ENCODE measurements around the gene PITX2. TPM values are rescaled to one million over a fixed set of nuclear protein-coding genes. Genes with fewer than 3 reads are reported as not detected.

PITX2 gene
- total RNA-seq, 1 experiment from 2014 or later = 24.9 TPM

DNA sequence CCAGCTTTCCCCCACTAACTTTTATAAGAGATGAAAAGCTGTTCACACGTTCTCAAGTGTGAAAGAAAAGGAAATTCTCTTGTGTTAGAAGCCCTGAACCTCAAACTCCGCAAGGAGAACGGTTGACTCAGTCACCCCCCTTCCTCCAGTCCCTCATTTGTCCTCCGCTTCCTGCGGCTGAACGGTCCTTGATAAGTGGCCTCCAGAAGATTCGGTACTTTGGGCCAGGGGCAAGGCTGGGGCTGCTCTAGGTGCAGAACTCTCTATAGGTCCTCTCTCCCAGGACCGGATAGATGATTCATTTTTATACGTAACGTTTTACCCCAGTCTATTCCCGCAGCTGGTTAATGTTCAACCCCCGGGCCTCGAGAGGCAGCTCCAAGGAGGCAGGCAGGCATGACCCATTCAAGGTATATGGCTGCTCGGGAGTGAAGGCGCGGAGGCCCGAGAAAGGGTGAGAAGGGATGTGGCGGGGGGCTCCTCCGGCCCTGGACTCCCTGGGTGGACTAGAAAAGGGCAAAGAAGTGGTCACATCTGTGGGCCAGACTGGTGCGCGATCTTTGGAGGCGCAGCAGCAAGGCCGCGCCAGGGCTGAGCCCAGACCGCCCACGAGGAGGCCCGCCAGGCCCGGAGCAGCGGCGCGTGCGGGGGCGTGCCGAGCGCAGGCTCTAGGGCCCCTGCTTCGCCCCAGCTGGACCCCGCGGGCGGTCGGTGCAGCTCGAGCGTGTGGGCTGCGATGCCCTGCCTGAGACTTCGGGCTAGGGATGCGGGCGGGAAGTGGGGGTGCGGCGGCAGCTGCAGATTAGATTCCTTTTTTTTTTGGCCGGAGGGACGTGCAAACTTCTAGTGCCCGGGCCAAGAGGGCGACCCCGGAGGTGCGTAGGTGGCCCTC is 11.7 kb downstream of the PITX2 start:
- Mint-ChIP-seq H3K4me1 (peaks cover 55% of the 10 kb centered on the region), H3K36me3 (peaks cover 2% of the 10 kb centered on the region), H3K27ac (no peak overlapping the region), H3K4me3 (peak overlapping the region; percentile 92), H3K9me3 (no peaks in the 10 kb centered on the region), H3K27me3 (ENCODE audit: low read depth) (peaks cover 89% of the 10 kb centered on the region)
- DNase-seq (ENCODE audit: low spot score) = peak; percentile 29
- TF ChIP-seq ZNF416 (CRISPR knock-in tag; IDR thresholded peaks at IDR 0.05) (no peak), SMAD4 (CRISPR knock-in tag; IDR thresholded peaks at IDR 0.05) (no peak), NR2C2 (CRISPR knock-in tag; IDR thresholded peaks at IDR 0.05) (no peak), ZNF121 (CRISPR knock-in tag; IDR thresholded peaks at IDR 0.05) (no peak)
- TF ChIP-seq, protein P1, sequence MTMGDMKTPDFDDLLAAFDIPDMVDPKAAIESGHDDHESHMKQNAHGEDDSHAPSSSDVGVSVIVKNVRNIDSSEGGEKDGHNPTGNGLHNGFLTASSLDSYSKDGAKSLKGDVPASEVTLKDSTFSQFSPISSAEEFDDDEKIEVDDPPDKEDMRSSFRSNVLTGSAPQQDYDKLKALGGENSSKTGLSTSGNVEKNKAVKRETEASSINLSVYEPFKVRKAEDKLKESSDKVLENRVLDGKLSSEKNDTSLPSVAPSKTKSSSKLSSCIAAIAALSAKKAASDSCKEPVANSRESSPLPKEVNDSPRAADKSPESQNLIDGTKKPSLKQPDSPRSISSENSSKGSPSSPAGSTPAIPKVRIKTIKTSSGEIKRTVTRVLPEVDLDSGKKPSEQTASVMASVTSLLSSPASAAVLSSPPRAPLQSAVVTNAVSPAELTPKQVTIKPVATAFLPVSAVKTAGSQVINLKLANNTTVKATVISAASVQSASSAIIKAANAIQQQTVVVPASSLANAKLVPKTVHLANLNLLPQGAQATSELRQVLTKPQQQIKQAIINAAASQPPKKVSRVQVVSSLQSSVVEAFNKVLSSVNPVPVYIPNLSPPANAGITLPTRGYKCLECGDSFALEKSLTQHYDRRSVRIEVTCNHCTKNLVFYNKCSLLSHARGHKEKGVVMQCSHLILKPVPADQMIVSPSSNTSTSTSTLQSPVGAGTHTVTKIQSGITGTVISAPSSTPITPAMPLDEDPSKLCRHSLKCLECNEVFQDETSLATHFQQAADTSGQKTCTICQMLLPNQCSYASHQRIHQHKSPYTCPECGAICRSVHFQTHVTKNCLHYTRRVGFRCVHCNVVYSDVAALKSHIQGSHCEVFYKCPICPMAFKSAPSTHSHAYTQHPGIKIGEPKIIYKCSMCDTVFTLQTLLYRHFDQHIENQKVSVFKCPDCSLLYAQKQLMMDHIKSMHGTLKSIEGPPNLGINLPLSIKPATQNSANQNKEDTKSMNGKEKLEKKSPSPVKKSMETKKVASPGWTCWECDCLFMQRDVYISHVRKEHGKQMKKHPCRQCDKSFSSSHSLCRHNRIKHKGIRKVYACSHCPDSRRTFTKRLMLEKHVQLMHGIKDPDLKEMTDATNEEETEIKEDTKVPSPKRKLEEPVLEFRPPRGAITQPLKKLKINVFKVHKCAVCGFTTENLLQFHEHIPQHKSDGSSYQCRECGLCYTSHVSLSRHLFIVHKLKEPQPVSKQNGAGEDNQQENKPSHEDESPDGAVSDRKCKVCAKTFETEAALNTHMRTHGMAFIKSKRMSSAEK (CRISPR knock-in tag; IDR thresholded peaks at IDR 0.05; ENCODE audit: borderline replicate concordance) = no peak
- TF ChIP-seq, protein P2, sequence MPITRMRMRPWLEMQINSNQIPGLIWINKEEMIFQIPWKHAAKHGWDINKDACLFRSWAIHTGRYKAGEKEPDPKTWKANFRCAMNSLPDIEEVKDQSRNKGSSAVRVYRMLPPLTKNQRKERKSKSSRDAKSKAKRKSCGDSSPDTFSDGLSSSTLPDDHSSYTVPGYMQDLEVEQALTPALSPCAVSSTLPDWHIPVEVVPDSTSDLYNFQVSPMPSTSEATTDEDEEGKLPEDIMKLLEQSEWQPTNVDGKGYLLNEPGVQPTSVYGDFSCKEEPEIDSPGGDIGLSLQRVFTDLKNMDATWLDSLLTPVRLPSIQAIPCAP (CRISPR knock-in tag; IDR thresholded peaks at IDR 0.05) = no peak
- TF ChIP-seq, protein P3, sequence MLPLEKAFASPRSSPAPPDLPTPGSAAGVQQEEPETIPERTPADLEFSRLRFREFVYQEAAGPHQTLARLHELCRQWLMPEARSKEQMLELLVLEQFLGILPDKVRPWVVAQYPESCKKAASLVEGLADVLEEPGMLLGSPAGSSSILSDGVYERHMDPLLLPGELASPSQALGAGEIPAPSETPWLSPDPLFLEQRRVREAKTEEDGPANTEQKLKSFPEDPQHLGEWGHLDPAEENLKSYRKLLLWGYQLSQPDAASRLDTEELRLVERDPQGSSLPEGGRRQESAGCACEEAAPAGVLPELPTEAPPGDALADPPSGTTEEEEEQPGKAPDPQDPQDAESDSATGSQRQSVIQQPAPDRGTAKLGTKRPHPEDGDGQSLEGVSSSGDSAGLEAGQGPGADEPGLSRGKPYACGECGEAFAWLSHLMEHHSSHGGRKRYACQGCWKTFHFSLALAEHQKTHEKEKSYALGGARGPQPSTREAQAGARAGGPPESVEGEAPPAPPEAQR (CRISPR knock-in tag; IDR thresholded peaks at IDR 0.05) = no peak
- TF ChIP-seq, protein P4, sequence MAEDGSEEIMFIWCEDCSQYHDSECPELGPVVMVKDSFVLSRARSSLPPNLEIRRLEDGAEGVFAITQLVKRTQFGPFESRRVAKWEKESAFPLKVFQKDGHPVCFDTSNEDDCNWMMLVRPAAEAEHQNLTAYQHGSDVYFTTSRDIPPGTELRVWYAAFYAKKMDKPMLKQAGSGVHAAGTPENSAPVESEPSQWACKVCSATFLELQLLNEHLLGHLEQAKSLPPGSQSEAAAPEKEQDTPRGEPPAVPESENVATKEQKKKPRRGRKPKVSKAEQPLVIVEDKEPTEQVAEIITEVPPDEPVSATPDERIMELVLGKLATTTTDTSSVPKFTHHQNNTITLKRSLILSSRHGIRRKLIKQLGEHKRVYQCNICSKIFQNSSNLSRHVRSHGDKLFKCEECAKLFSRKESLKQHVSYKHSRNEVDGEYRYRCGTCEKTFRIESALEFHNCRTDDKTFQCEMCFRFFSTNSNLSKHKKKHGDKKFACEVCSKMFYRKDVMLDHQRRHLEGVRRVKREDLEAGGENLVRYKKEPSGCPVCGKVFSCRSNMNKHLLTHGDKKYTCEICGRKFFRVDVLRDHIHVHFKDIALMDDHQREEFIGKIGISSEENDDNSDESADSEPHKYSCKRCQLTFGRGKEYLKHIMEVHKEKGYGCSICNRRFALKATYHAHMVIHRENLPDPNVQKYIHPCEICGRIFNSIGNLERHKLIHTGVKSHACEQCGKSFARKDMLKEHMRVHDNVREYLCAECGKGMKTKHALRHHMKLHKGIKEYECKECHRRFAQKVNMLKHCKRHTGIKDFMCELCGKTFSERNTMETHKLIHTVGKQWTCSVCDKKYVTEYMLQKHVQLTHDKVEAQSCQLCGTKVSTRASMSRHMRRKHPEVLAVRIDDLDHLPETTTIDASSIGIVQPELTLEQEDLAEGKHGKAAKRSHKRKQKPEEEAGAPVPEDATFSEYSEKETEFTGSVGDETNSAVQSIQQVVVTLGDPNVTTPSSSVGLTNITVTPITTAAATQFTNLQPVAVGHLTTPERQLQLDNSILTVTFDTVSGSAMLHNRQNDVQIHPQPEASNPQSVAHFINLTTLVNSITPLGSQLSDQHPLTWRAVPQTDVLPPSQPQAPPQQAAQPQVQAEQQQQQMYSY (CRISPR knock-in tag; IDR thresholded peaks at IDR 0.05) = no peak
- ChIA-PET CTCF (interaction anchor here (1.0 to 1.2 kb wide), 2 partner anchors 20 to 28 kb away, joined by 3 read pairs; no protein-coding TSS in a partner anchor), POLR2A (no interaction called here)
- no peak for ATAC-seq

DNA sequence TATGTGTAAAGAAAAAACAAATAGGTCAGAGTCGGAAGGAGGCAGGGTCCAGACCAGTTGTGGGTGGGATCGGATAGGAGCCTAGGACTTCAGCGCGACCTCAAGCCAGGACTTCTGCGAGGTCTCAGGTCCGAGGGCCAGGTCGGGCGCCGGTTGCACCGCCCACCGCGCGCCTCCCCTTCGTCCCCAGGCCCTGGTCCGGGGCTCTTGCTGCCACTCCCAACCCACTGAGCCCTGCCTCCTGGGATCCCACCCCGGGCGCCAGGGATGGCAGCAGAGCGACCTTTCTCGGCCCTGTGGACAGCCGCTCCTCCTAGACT is 12.3 kb downstream of the PITX2 start:
- ChIA-PET POLR2A (no interaction called here), CTCF (no interaction called here)
- DNase-seq (ENCODE audit: low spot score) = peak; percentile 20
- Mint-ChIP-seq H3K4me1 (peaks cover 52% of the 10 kb centered on the region), H3K9me3 (no peaks in the 10 kb centered on the region), H3K27ac (no peak overlapping the region), H3K27me3 (ENCODE audit: low read depth) (peaks cover 83% of the 10 kb centered on the region), H3K36me3 (peaks cover 2% of the 10 kb centered on the region), H3K4me3 (peak overlapping the region; percentile 58)
- ATAC-seq = peak; percentile 4
- TF ChIP-seq IRF2 (CRISPR knock-in tag; IDR thresholded peaks at IDR 0.05; ENCODE audit: borderline replicate concordance, low read depth) (no peak), TEAD1 (CRISPR knock-in tag; IDR thresholded peaks at IDR 0.05) (no peak), NR1H2 (CRISPR knock-in tag; IDR thresholded peaks at IDR 0.05) (no peak)
- TF ChIP-seq, protein P5, sequence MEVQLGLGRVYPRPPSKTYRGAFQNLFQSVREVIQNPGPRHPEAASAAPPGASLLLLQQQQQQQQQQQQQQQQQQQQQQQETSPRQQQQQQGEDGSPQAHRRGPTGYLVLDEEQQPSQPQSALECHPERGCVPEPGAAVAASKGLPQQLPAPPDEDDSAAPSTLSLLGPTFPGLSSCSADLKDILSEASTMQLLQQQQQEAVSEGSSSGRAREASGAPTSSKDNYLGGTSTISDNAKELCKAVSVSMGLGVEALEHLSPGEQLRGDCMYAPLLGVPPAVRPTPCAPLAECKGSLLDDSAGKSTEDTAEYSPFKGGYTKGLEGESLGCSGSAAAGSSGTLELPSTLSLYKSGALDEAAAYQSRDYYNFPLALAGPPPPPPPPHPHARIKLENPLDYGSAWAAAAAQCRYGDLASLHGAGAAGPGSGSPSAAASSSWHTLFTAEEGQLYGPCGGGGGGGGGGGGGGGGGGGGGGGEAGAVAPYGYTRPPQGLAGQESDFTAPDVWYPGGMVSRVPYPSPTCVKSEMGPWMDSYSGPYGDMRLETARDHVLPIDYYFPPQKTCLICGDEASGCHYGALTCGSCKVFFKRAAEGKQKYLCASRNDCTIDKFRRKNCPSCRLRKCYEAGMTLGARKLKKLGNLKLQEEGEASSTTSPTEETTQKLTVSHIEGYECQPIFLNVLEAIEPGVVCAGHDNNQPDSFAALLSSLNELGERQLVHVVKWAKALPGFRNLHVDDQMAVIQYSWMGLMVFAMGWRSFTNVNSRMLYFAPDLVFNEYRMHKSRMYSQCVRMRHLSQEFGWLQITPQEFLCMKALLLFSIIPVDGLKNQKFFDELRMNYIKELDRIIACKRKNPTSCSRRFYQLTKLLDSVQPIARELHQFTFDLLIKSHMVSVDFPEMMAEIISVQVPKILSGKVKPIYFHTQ (CRISPR knock-in tag; IDR thresholded peaks at IDR 0.05) = no peak
